Measurements from ENCODE around the gene SSTR5. TPM values are rescaled to one million over a fixed set of nuclear protein-coding genes. Genes with fewer than 3 reads are reported as not detected.

SSTR5 gene
- total and polyA plus RNA-seq, 4 donors: not detected

- TF ChIP-seq CTCF (IDR thresholded peaks at IDR 0.05; ENCODE audit: low read depth, low read length, missing input control): no peak
Observed at GRCh38 chr16:1065469-1066128, 6.9 kb upstream of the SSTR5 start (continued).

- H3K4me1 ChIP-seq (ENCODE audit: control insufficient read depth in 4 of 4, insufficient read depth in 4 of 4, low read length in 3 of 4): no peaks in the 10 kb centered on the region
- no peak overlapping the region for H3K4me3 ChIP-seq (ENCODE audit: low read depth in 1 of 3, low read length in 3 of 3)
- no peak overlapping the region for H3K9ac ChIP-seq (ENCODE audit: low read depth in 1 of 2, low read length in 2 of 2)
- no peak overlapping the region for H3K27ac ChIP-seq (ENCODE audit: low read depth in 1 of 2, low read length in 2 of 2)
- no peaks in the 10 kb centered on the region for H3K36me3 ChIP-seq (ENCODE audit: control insufficient read depth in 4 of 4, insufficient read depth in 3 of 4, low read depth in 1 of 4, low read length in 3 of 4)
- no peak for DNase-seq (ENCODE audit: low spot score)
- TF ChIP-seq FOXA1 (IDR thresholded peaks at IDR 0.05) (no peak), REST (IDR thresholded peaks at IDR 0.05) (no peak), EGR1 (IDR thresholded peaks at IDR 0.05; ENCODE audit: low read depth in 2 of 2) (no peak), JUND (IDR thresholded peaks at IDR 0.05) (no peak)
- H3K27me3 ChIP-seq (ENCODE audit: control insufficient read depth in 4 of 4, insufficient read depth in 4 of 4, low read length in 3 of 4): peaks cover 0 to 34% (median 3%) of the 10 kb centered on the region in 4 donors
- WGBS: 57% methylated on average over 24 of the region's 24 CpGs
- no peaks in the 10 kb centered on the region for H3K9me3 ChIP-seq (ENCODE audit: control insufficient read depth in 4 of 4, low read length in 3 of 4)
Observed at GRCh38 chr16:1066584-1067172, 5.9 kb upstream of the SSTR5 start.

- no peaks in the 10 kb centered on the region for H3K9me3 ChIP-seq (ENCODE audit: control insufficient read depth in 4 of 4, low read length in 3 of 4)
- H3K36me3 ChIP-seq (ENCODE audit: control insufficient read depth in 4 of 4, insufficient read depth in 3 of 4, low read depth in 1 of 4, low read length in 3 of 4): no peaks in the 10 kb centered on the region
- no peak overlapping the region for H3K4me3 ChIP-seq (ENCODE audit: low read depth in 1 of 3, low read length in 3 of 3)
- TF ChIP-seq REST (IDR thresholded peaks at IDR 0.05) (no peak), MAX (IDR thresholded peaks at IDR 0.05) (no peak), RAD21 (IDR thresholded peaks at IDR 0.05) (no peak), HNF4A (conservative IDR thresholded peaks at IDR 0.05) (no peak), GABPA (IDR thresholded peaks at IDR 0.05 in 1 of 2, conservative IDR thresholded peaks at IDR 0.05 in 1 of 2) (no peak), JUND (IDR thresholded peaks at IDR 0.05) (no peak), HNF4G (IDR thresholded peaks at IDR 0.05) (no peak), SP1 (IDR thresholded peaks at IDR 0.05) (no peak), NR2F2 (IDR thresholded peaks at IDR 0.05) (no peak), ZBTB33 (IDR thresholded peaks at IDR 0.05) (no peak)
- DNase-seq (ENCODE audit: low spot score): no peak
- no peak overlapping the region for H3K27ac ChIP-seq (ENCODE audit: low read depth in 1 of 2, low read length in 2 of 2)
- H3K9ac ChIP-seq (ENCODE audit: low read depth in 1 of 2, low read length in 2 of 2): no peak overlapping the region
- peaks cover 0 to 44% (median 2%) of the 10 kb centered on the region in 4 donors for H3K27me3 ChIP-seq (ENCODE audit: control insufficient read depth in 4 of 4, insufficient read depth in 4 of 4, low read length in 3 of 4)
- 65% methylated on average over 15 of the region's 15 CpGs for WGBS
- no peaks in the 10 kb centered on the region for H3K4me1 ChIP-seq (ENCODE audit: control insufficient read depth in 4 of 4, insufficient read depth in 4 of 4, low read length in 3 of 4)
Observed at GRCh38 chr16:1067629-1068028, 4.9 kb upstream of the SSTR5 start.

Data from liver (tissue), 9 donors.